Right atrium auricular region (tissue), 2 donors: ENCODE measurements around the gene MYH11. TPM values are rescaled to one million over a fixed set of nuclear protein-coding genes. Genes with fewer than 3 reads are reported as not detected.

ENCODE experiments used
- DNase-seq: peaks from one replicate; pipeline ENCODE4 v3.0.0-alpha.2; 2019; ENCODE audit warnings: low spot score
- H3K27ac ChIP-seq, 2 donors: fragments of 200-600 bp; sonication (generic); 1 replicate in 1 of 2; 2 replicates in 1 of 2; pipeline ENCODE4 v1.5.1; 2016 to 2019
- H3K27me3 ChIP-seq, 2 donors: fragments of 200-600 bp; sonication (generic); one replicate each; pipeline versions ENCODE4 v1.5.1 to v1.6.0; 2017 to 2019
- H3K36me3 ChIP-seq: fragments of 200-600 bp; sonication (generic); one replicate; pipeline ENCODE4 v1.5.1; 2016
- H3K4me1 ChIP-seq, 2 donors: fragments of 200-600 bp; sonication (generic); one replicate each; pipeline versions ENCODE4 v1.5.1 to v1.6.0; 2017 to 2019
- H3K4me3 ChIP-seq, 2 donors: fragments of 200-600 bp; sonication (generic); 1 replicate in 1 of 2; 2 replicates in 1 of 2; pipeline ENCODE4 v1.5.1; 2017 to 2019; ENCODE audit warnings: mild to moderate bottlenecking in 1 of 2, moderate library complexity in 1 of 2
- H3K9me3 ChIP-seq, 2 donors: fragments of 200-600 bp; sonication (generic); one replicate each; pipeline ENCODE4 v1.5.1; 2019
- CTCF ChIP-seq, 2 donors: fragments of 200-600 bp; sonication (generic); IDR thresholded peaks; one replicate each; pipeline ENCODE4 v1.5.1; 2019; ENCODE audit warnings: antibody characterized with exemption in 2 of 2
- total RNA-seq, 2 donors: library from RNA; depleted of rRNA; stranded (reverse); fragments of >200 nt; gene quantifications; one replicate each; pipeline ENCODE4 v1.1.0, GENCODE V29; 2016

The MYH11 gene
- total RNA-seq, 2 donors from 2014 or later = 60.8 to 89.0 TPM

- Histone ChIP-seq H3K4me3 (no peak overlapping the region), H3K36me3 (peaks cover 28% of the 10 kb centered on the region), H3K9me3 (no peaks in the 10 kb centered on the region), H3K27me3 (no peaks in the 10 kb centered on the region), H3K4me1 (peaks cover 0 to 24% of the 10 kb centered on the region in 2 donors), H3K27ac (peak overlapping the region; percentile 86 to 87)
- no peak for DNase-seq
- no peak for TF ChIP-seq CTCF (IDR thresholded peaks at IDR 0.05)
Measured at GRCh38 chr16:15671530-15672117, 185.2 kb downstream of the MYH11 start.

- no peak for DNase-seq
- Histone ChIP-seq H3K27ac (no peak overlapping the region), H3K27me3 (no peaks in the 10 kb centered on the region), H3K9me3 (no peaks in the 10 kb centered on the region), H3K4me1 (peaks cover 0 to 8% of the 10 kb centered on the region in 2 donors), H3K36me3 (peaks cover 52% of the 10 kb centered on the region), H3K4me3 (no peak overlapping the region)
- TF ChIP-seq CTCF (IDR thresholded peaks at IDR 0.05) = no peak
Measured at GRCh38 chr16:15667091-15667742, 189.6 kb downstream of the MYH11 start.

- Histone ChIP-seq H3K27ac (no peak overlapping the region), H3K36me3 (peaks cover 52% of the 10 kb centered on the region), H3K9me3 (no peaks in the 10 kb centered on the region), H3K4me1 (peaks cover 0 to 7% of the 10 kb centered on the region in 2 donors), H3K27me3 (no peaks in the 10 kb centered on the region), H3K4me3 (no peak overlapping the region)
- no peak for DNase-seq
- TF ChIP-seq CTCF (IDR thresholded peaks at IDR 0.05) = no peak
Measured at GRCh38 chr16:15665107-15665506, 191.7 kb downstream of the MYH11 start.

- no peaks in the 10 kb centered on the region for H3K9me3 ChIP-seq
- no peak for TF ChIP-seq CTCF (IDR thresholded peaks at IDR 0.05)
- no peaks in the 10 kb centered on the region for H3K27me3 ChIP-seq
- peaks cover 9% of the 10 kb centered on the region for H3K36me3 ChIP-seq
- DNase-seq = no peak
- H3K4me1 ChIP-seq = peaks cover 0 to 17% of the 10 kb centered on the region in 2 donors
- H3K4me3 ChIP-seq = no peak overlapping the region
- H3K27ac ChIP-seq = peak overlapping the region; percentile 59 to 73
Measured at GRCh38 chr16:15660203-15660601, 196.6 kb downstream of the MYH11 start.

- no peaks in the 10 kb centered on the region for H3K27me3 ChIP-seq
- no peak for DNase-seq
- no peak overlapping the region for H3K4me3 ChIP-seq
- H3K36me3 ChIP-seq = no peaks in the 10 kb centered on the region
- H3K9me3 ChIP-seq = no peaks in the 10 kb centered on the region
- TF ChIP-seq CTCF (IDR thresholded peaks at IDR 0.05) = no peak
- peaks cover 0 to 24% of the 10 kb centered on the region in 2 donors for H3K4me1 ChIP-seq
- no peak overlapping the region for H3K27ac ChIP-seq
Measured at GRCh38 chr16:15658556-15658955, 198.3 kb downstream of the MYH11 start.
